ENCODE data around the gene EHF.

DNA sequence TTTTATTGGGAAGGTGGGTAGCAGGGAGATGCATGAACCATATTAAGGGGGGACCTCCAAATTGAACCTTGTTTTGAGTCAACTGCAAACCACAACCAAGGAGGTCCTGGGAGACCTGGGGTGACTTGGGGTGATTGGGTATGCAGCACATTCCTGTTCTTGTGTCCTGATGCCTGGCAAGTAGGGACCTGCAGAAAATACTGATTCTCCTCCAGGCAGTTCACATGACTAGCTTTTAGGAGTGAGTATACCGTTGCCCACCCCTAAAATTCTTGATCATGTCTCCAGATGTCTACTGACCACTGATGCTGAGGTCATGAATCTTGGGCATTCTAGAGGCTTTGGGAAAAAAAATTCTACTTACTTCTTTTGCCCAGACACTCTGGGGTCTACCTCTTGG is 6.3 kb downstream of the EHF start:
- no peak for TF ChIP-seq EZH2 (IDR thresholded peaks at IDR 0.05; ENCODE audit: insufficient read depth, low read length)
- TF ChIP-seq, protein P1, sequence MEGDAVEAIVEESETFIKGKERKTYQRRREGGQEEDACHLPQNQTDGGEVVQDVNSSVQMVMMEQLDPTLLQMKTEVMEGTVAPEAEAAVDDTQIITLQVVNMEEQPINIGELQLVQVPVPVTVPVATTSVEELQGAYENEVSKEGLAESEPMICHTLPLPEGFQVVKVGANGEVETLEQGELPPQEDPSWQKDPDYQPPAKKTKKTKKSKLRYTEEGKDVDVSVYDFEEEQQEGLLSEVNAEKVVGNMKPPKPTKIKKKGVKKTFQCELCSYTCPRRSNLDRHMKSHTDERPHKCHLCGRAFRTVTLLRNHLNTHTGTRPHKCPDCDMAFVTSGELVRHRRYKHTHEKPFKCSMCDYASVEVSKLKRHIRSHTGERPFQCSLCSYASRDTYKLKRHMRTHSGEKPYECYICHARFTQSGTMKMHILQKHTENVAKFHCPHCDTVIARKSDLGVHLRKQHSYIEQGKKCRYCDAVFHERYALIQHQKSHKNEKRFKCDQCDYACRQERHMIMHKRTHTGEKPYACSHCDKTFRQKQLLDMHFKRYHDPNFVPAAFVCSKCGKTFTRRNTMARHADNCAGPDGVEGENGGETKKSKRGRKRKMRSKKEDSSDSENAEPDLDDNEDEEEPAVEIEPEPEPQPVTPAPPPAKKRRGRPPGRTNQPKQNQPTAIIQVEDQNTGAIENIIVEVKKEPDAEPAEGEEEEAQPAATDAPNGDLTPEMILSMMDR (IDR thresholded peaks at IDR 0.05; ENCODE audit: insufficient read depth, low read depth, low read length), result no peak
